WERI-Rb-1 (cell line): ENCODE results near the gene LENG8.

Experiments
- DNase-seq: peaks from one replicate; pipeline ENCODE4 v3.0.0-alpha.2; 2020
- H3K27ac ChIP-seq: fragments of 250-450 bp; sonication (Bioruptor Pico); 2 replicates; pipeline ENCODE4 v1.5.1; 2020; ENCODE audit warnings: mild to moderate bottlenecking, moderate library complexity
- H3K27me3 ChIP-seq: fragments of 250-450 bp; sonication (Bioruptor Pico); 2 replicates; pipeline ENCODE4 v1.5.1; 2021; ENCODE audit warnings: mild to moderate bottlenecking, low read depth, moderate library complexity; ENCODE audit not compliant: insufficient read depth, severe bottlenecking
- H3K36me3 ChIP-seq: fragments of 250-450 bp; sonication (Bioruptor Pico); 2 replicates; pipeline ENCODE4 v1.5.1; 2020; ENCODE audit warnings: mild to moderate bottlenecking, moderate library complexity
- H3K4me3 ChIP-seq: 2 replicates; pipeline ENCODE4 v1.5.1; 2011; ENCODE audit warnings: low read depth, mild to moderate bottlenecking, control low read depth, low read length
- H3K9me3 ChIP-seq: fragments of 250-450 bp; sonication (Bioruptor Pico); 2 replicates; pipeline ENCODE4 v1.5.1; 2021; ENCODE audit warnings: mild to moderate bottlenecking, moderate library complexity; ENCODE audit not compliant: severe bottlenecking
- CTCF ChIP-seq: IDR thresholded peaks from 2 replicates; pipeline ENCODE4 v1.5.1; 2011; ENCODE audit warnings: low read depth, mild to moderate bottlenecking, control low read depth, inconsistent platforms, low read length

LENG8 gene

GRCh38 chr19:54415901-54416673 is 32.9 kb upstream of the LENG8 start:
- no peak for DNase-seq
- no peaks in the 10 kb centered on the region for H3K36me3 ChIP-seq
- no peak overlapping the region for H3K27ac ChIP-seq
- peak overlapping the region; percentile 53 for H3K4me3 ChIP-seq
- peaks cover 14% of the 10 kb centered on the region for H3K27me3 ChIP-seq
- TF ChIP-seq CTCF: no peak
- H3K9me3 ChIP-seq: no peaks in the 10 kb centered on the region

GRCh38 chr19:54416695-54417491 is 32.1 kb upstream of the LENG8 start:
- no peaks in the 10 kb centered on the region for H3K36me3 ChIP-seq
- H3K4me3 ChIP-seq: no peak overlapping the region
- no peak for DNase-seq
- H3K27me3 ChIP-seq: peaks cover 12% of the 10 kb centered on the region
- no peaks in the 10 kb centered on the region for H3K9me3 ChIP-seq
- no peak for TF ChIP-seq CTCF
- no peak overlapping the region for H3K27ac ChIP-seq

DNA sequence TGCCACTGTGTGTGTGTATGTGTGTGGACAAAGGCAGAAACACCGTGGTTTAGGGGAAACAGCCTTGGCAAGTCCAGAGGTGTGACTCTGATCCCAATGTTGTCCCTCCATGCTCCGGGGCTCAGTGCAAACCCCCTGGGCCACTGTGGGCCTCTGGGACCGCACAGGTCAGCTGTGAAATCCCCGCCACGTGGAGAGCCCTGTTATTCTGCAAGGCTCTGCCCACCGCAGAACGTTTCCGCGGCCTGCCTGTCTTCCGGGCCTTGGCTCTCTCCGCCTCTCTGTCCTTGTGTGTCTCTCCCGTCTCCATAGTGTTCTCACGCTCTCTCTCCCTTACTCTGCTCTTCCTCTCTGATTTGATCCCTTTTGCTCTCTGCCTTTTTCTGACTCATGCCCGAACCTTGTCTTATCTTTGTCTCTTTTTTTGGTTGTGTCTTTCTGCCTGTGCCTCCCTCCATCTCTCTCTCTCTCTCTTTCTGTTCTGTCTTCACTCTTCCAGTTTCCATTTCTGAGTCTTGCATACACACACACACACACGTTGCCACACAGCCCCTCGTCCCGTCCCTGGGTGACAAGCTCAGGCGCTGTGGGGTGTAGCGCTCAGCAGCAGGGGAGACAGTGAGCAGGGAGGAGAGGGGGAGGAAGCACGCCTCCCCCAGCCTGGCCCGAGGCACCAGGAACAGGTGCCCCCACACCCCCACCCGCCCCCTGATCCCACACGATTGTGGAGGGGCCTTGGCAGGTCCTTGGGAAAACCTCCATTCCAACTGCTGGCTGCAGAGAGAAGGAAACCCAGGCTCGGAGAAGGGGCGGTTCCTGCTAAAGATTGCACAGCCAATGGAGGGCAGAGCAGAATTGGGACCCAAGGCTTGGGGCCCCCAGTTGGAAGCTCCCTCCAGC is 30.7 kb upstream of the LENG8 start:
- H3K27me3 ChIP-seq: peaks cover 12% of the 10 kb centered on the region

DNA sequence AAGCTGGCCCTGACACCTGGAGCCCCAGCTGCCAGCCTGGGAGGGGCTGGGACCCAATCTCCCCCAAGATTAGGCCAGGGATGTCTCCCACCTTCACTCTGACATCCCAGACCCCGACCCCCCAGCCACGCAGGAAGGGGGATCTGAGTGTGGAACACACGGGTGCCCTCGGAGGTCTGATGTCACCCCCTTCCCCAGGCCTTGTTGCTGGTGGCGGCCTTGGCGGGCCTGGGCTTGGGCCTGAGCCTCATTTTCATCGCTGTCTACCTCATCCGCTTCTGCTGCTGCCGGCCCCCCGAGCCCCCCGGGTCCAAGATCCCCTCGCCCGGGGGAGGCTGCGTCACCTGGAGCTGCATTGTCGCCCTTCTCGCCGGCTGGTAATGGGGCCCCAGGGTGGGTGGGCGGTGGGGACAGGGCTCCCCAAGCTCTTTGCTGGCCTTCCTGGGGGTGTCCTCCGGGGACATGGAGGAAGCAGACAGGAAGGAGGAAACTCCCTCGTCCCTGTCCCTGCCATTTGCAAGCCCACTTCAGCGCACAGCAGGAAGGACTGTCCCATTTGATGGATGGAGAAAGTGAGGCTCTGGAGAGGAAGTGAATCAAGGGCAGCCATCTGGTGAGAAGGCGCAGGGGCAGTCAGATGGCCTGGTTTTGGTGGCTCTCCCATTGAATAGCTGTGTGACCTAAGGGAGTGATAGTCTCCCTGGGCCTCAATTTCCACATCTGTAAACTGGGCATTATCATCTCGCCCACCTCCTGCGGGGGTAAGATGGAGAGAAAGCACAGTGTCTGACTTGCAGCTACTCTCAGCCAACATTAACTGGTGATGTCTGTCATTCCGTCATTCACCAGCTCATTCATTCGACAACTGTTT is 29.8 kb upstream of the LENG8 start:
- Histone ChIP-seq H3K27ac (no peak overlapping the region), H3K27me3 (peaks cover 12% of the 10 kb centered on the region), H3K9me3 (no peaks in the 10 kb centered on the region), H3K4me3 (no peak overlapping the region), H3K36me3 (no peaks in the 10 kb centered on the region)
- no peak for DNase-seq
- no peak for TF ChIP-seq CTCF

More for the DNA sequence above, 30.7 kb upstream of the LENG8 start:
- Histone ChIP-seq H3K36me3 (no peaks in the 10 kb centered on the region), H3K4me3 (no peak overlapping the region), H3K9me3 (no peaks in the 10 kb centered on the region), H3K27ac (no peak overlapping the region)
- DNase-seq: no peak
- no peak for TF ChIP-seq CTCF

DNA sequence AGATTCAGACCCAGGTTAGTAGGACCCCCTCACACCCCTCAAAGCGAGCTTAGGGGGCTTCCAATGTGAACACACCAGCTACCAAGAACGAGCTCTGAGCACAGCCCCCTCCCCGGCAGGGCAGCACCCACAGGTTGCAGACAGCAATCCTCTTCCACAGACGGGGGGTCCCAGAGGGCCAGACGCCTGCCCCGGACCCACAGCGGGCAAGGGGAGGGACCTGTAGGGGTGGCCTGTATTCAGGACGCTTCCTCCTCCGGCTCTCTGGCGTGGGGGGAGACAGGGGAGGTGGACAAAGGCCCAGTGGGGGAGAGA is 29.0 kb upstream of the LENG8 start:
- no peak for TF ChIP-seq CTCF
- Histone ChIP-seq H3K9me3 (no peaks in the 10 kb centered on the region), H3K36me3 (no peaks in the 10 kb centered on the region), H3K27ac (no peak overlapping the region), H3K27me3 (peaks cover 6% of the 10 kb centered on the region), H3K4me3 (no peak overlapping the region)
- no peak for DNase-seq
